ENCODE results near the gene SLC4A11.

DNA sequence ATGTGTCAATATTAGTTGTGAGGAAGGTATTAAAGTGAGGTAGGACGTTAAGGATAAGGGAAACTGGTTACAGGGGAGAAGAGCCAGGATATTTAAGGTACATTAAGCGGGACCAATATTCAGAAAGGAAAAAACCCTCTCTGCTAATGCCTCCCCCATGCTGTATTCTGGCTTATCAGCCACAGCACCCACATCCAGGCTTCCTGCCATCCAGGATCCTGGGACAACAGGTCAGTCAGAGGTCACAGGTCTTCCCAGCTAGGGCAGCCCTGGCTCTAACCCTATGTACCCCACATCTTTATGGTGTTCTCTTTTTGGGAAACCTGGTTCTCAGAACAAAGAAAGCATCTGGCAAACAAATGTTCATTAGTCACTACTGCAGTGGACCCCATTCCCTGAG lies 39.8 kb downstream of the SLC4A11 start:
- TF ChIP-seq POLR2A (IDR thresholded peaks at IDR 0.05; ENCODE audit: low read length) (no peak), GATA1 (IDR thresholded peaks at IDR 0.05; ENCODE audit: low read depth, low read length) (no peak)
